Neuronal stem cell (in vitro differentiated cells): Measurements from ENCODE around the gene RIMBP3C.
"Not testable (repeated sequence)": the region's sequence is repeated elsewhere in the genome, so short reads cannot be mapped to it uniquely, and the experiment has no call there.

Experiments used
- DNase-seq: peaks from one replicate; pipeline ENCODE4 v3.0.0-alpha.2; 2013; ENCODE audit warnings: low spot score
- H2AFZ ChIP-seq: one replicate; pipeline ENCODE4 v1.6.1; 2013; ENCODE audit warnings: mild to moderate bottlenecking, low read length, inconsistent platforms
- H2AK5ac ChIP-seq: 2 replicates; pipeline ENCODE4 v1.6.1; 2013; ENCODE audit warnings: low read depth, mild to moderate bottlenecking, inconsistent platforms, low read length, moderate library complexity, mixed read lengths
- H2BK120ac ChIP-seq: 2 replicates; pipeline ENCODE4 v1.6.1; 2013; ENCODE audit warnings: low read depth, mild to moderate bottlenecking, inconsistent platforms, low read length, moderate library complexity, mixed read lengths
- H2BK12ac ChIP-seq: one replicate; pipeline ENCODE4 v1.6.1; 2013; ENCODE audit warnings: low read length, inconsistent platforms
- H2BK15ac ChIP-seq: 2 replicates; pipeline ENCODE4 v1.6.1; 2013; ENCODE audit warnings: mild to moderate bottlenecking, low read length, inconsistent platforms, mixed read lengths
- H2BK5ac ChIP-seq: one replicate; pipeline ENCODE4 v1.6.1; 2013; ENCODE audit warnings: inconsistent platforms, mild to moderate bottlenecking, low read length, moderate library complexity
- H3K14ac ChIP-seq: one replicate; pipeline ENCODE4 v1.6.1; 2013; ENCODE audit warnings: low read length, inconsistent platforms
- H3K18ac ChIP-seq: 2 replicates; pipeline ENCODE4 v1.6.1; 2013; ENCODE audit warnings: low read length, inconsistent platforms
- H3K23ac ChIP-seq: 2 replicates; pipeline ENCODE4 v1.6.1; 2013; ENCODE audit warnings: low read depth, mild to moderate bottlenecking, mixed read lengths, low read length, inconsistent platforms; ENCODE audit not compliant: poor library complexity
- H3K27ac ChIP-seq: replicated peaks from 3 replicates; pipeline ENCODE4 v1.5.1; 2013; ENCODE audit warnings: low read length, inconsistent platforms
- H3K27me3 ChIP-seq, 3 experiments: 2 replicates each; pipeline ENCODE4 v1.6.1; 2013; ENCODE audit warnings: low read length in 3 of 3, mild to moderate bottlenecking in 2 of 3, inconsistent platforms in 1 of 3, low read depth in 1 of 3, mixed read lengths in 1 of 3, moderate library complexity in 1 of 3; ENCODE audit not compliant: control insufficient read depth in 3 of 3, insufficient read depth in 3 of 3
- H3K36me3 ChIP-seq, 2 donors: replicated peaks in 1 of 2; 2 replicates each; pipeline ENCODE4 v1.6.1; 2013; ENCODE audit warnings: low read length in 2 of 2; ENCODE audit not compliant: control insufficient read depth in 2 of 2, insufficient read depth in 2 of 2
- H3K4ac ChIP-seq: 2 replicates; pipeline ENCODE4 v1.6.1; 2013; ENCODE audit warnings: inconsistent platforms, mild to moderate bottlenecking, low read length, moderate library complexity
- H3K4me1 ChIP-seq, 2 donors: 1 replicate in 1 of 2; 2 replicates in 1 of 2; pipeline ENCODE4 v1.6.1; 2013; ENCODE audit warnings: low read length in 2 of 2, low read depth in 1 of 2; ENCODE audit not compliant: control insufficient read depth in 2 of 2, insufficient read depth in 1 of 2
- H3K4me2 ChIP-seq: one replicate; pipeline ENCODE4 v1.6.1; 2013; ENCODE audit warnings: mild to moderate bottlenecking, low read length, inconsistent platforms; ENCODE audit not compliant: insufficient read depth, poor library complexity, severe bottlenecking
- H3K4me3 ChIP-seq, 2 donors: 2 replicates each; pipeline ENCODE4 v1.5.1; 2013; ENCODE audit warnings: low read length in 2 of 2, mild to moderate bottlenecking in 2 of 2, inconsistent platforms in 1 of 2, moderate library complexity in 1 of 2
- H3K79me1 ChIP-seq: one replicate; pipeline ENCODE4 v1.6.1; 2013; ENCODE audit warnings: low read depth, mild to moderate bottlenecking, inconsistent platforms, low read length, moderate library complexity
- H3K9ac ChIP-seq: one replicate; pipeline ENCODE4 v1.6.1; 2013; ENCODE audit warnings: mild to moderate bottlenecking, low read depth, low read length, inconsistent platforms; ENCODE audit not compliant: poor library complexity
- H3K9me3 ChIP-seq, 2 donors: replicated peaks in 1 of 2; 2 replicates each; pipeline versions ENCODE3 to v1.6.1; 2013; ENCODE audit warnings: low read length in 2 of 2, mild to moderate bottlenecking in 2 of 2, inconsistent platforms in 1 of 2, low read depth in 1 of 2, mixed read lengths in 1 of 2, moderate library complexity in 1 of 2; ENCODE audit not compliant: control insufficient read depth in 2 of 2, insufficient read depth in 1 of 2
- H4K8ac ChIP-seq: one replicate; pipeline ENCODE4 v1.6.1; 2013; ENCODE audit warnings: low read depth, mild to moderate bottlenecking, inconsistent platforms, low read length, moderate library complexity
- H4K91ac ChIP-seq: one replicate; pipeline ENCODE4 v1.6.1; 2013; ENCODE audit warnings: low read length, low read depth, mild to moderate bottlenecking, inconsistent platforms; ENCODE audit not compliant: poor library complexity
- WGBS, 2 donors: extraction: QIAGEN DNeasy Blood & Tissue Kit; methylation state at CpG; one replicate each; pipeline ENCODE4 v1.1.7; 2013; ENCODE audit warnings: missing lambda C conversion rate in 2 of 2, mixed read lengths in 1 of 2; ENCODE audit not compliant: insufficient read length in 2 of 2, insufficient replicate concordance in 1 of 2; ENCODE audit errors: extremely low coverage in 2 of 2; 5-methylcytosine and 5-hydroxymethylcytosine counted together

RIMBP3C gene

GRCh38 chr22:21514117-21514516, 37.1 kb downstream of the RIMBP3C start:
- not testable (repeated sequence) for H3K27me3 ChIP-seq, H2AK5ac ChIP-seq, H3K4me2 ChIP-seq, H4K8ac ChIP-seq, H3K4me3 ChIP-seq, H3K14ac ChIP-seq, H3K79me1 ChIP-seq, H3K27ac ChIP-seq, H3K23ac ChIP-seq, H3K4ac ChIP-seq, H4K91ac ChIP-seq, H3K18ac ChIP-seq, H3K4me1 ChIP-seq, DNase-seq, H3K9ac ChIP-seq, H2BK12ac ChIP-seq, H2BK15ac ChIP-seq, H3K9me3 ChIP-seq, H2AFZ ChIP-seq, H3K36me3 ChIP-seq, H2BK5ac ChIP-seq, H2BK120ac ChIP-seq
- WGBS, 2 donors: no CpG with 5 or more reads among the region's 12 CpGs

GRCh38 chr22:21512022-21512421, 39.2 kb downstream of the RIMBP3C start:
- not testable (repeated sequence) for H2BK12ac ChIP-seq, H4K91ac ChIP-seq, H2AFZ ChIP-seq, H2BK15ac ChIP-seq, H2BK120ac ChIP-seq, H2BK5ac ChIP-seq, H2AK5ac ChIP-seq, H3K4me3 ChIP-seq, DNase-seq, H3K79me1 ChIP-seq, H3K14ac ChIP-seq, H3K27ac ChIP-seq, H3K23ac ChIP-seq, H3K27me3 ChIP-seq, H3K18ac ChIP-seq, H3K4me2 ChIP-seq, H3K4me1 ChIP-seq, H4K8ac ChIP-seq, H3K9ac ChIP-seq, H3K9me3 ChIP-seq, H3K4ac ChIP-seq, H3K36me3 ChIP-seq
- WGBS, 2 donors: no CpG with 5 or more reads among the region's 11 CpGs

- H3K4me3 ChIP-seq, H2BK120ac ChIP-seq, H3K27me3 ChIP-seq, H2AFZ ChIP-seq, H2BK12ac ChIP-seq, H3K14ac ChIP-seq, H3K9ac ChIP-seq, H2BK15ac ChIP-seq, DNase-seq, H3K23ac ChIP-seq, H3K27ac ChIP-seq, H3K4me1 ChIP-seq, H2AK5ac ChIP-seq, H4K8ac ChIP-seq, H2BK5ac ChIP-seq, H4K91ac ChIP-seq, H3K18ac ChIP-seq, H3K79me1 ChIP-seq, H3K9me3 ChIP-seq, H3K36me3 ChIP-seq, H3K4me2 ChIP-seq, H3K4ac ChIP-seq: not testable (repeated sequence)
- WGBS, 2 donors: no CpG with 5 or more reads among the region's 9 CpGs
These were observed 40.9 kb downstream of the RIMBP3C start for GRCh38 chr22:21510397-21510796.

GRCh38 chr22:21499623-21500506, 51.4 kb downstream of the RIMBP3C start:
- not testable (repeated sequence) for DNase-seq, H2BK5ac ChIP-seq, H3K9ac ChIP-seq, H3K27me3 ChIP-seq, H2BK15ac ChIP-seq, H3K4ac ChIP-seq, H3K4me2 ChIP-seq, H2AK5ac ChIP-seq, H3K36me3 ChIP-seq, H3K27ac ChIP-seq, H3K4me1 ChIP-seq, H3K23ac ChIP-seq, H2AFZ ChIP-seq, H3K4me3 ChIP-seq, H3K79me1 ChIP-seq, H2BK120ac ChIP-seq, H2BK12ac ChIP-seq, H4K8ac ChIP-seq, H3K9me3 ChIP-seq, H4K91ac ChIP-seq, H3K18ac ChIP-seq, H3K14ac ChIP-seq
- no CpG with 5 or more reads among the region's 16 CpGs for WGBS, 2 donors
